Fibroblast of lung (primary cell): ENCODE measurements around the gene MYRFL.

ENCODE experiments used
- CTCF ChIP-seq, 2 donors: IDR thresholded peaks in 1 of 2; conservative IDR thresholded peaks in 1 of 2; 1 replicate in 1 of 2; 2 replicates in 1 of 2; pipeline ENCODE4 v1.5.1; 2011 to 2012; ENCODE audit warnings: low read length in 2 of 2, control low read depth in 1 of 2, inconsistent platforms in 1 of 2, low read depth in 1 of 2, mild to moderate bottlenecking in 1 of 2
- EZH2 ChIP-seq: IDR thresholded peaks from 2 replicates; pipeline ENCODE4 v1.5.1; 2012; ENCODE audit warnings: low read length, control low read depth, mild to moderate bottlenecking; ENCODE audit errors: missing control alignments

GRCh38 chr12:69888901-69889300, 63.9 kb downstream of the MYRFL start:
- TF ChIP-seq CTCF (conservative IDR thresholded peaks at IDR 0.05 in 1 of 2, IDR thresholded peaks at IDR 0.05 in 1 of 2; ENCODE audit: low read depth in 1 of 2, low read length in 2 of 2), result no peak
- no peak for TF ChIP-seq EZH2
